GM21717 (cell line): ENCODE data around the gene DDX50.
"Not testable (repeated sequence)": the region's sequence is repeated elsewhere in the genome, so short reads cannot be mapped to it uniquely, and the experiment has no call there.

Source experiments
- ATAC-seq: cut with Tn5 transposase; IDR thresholded peaks from one replicate; pipeline ENCODE4 v1.9.1; 2021; ENCODE audit warnings: mild to moderate bottlenecking, moderate library complexity; ENCODE audit not compliant: unreplicated experiment

The DDX50 gene

DNA sequence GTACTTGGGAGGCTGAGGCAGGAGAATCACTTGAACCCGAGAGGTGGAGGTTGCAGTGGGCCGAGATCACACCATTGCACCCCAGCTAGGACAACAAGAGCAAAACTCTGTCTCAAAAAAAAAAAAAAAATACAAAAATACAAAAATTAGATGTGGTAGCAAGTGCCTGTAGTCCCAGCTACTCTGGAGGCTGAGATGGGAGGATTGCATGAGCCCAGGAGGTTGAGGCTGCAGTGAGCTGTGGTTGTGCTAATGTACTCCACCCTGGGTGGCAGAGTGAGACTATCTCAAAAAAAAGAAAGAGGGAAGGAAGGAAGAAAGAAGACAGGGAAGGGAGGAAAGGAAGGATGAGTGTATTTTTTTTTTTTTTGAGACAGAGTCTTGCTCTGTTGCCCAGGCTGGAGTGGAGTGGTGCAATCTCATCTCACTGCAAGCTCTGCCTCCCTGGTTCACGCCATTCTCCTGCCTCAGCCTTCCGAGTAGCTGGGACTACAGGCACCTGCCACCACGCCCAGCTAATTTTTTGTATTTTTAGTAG, 74.9 kb downstream of the DDX50 start:
- ATAC-seq, result not testable (repeated sequence)

GRCh38 chr10:68979738-68980137, 78.6 kb downstream of the DDX50 start:
- not testable (repeated sequence) for ATAC-seq

GRCh38 chr10:68981074-68981473, 80.0 kb downstream of the DDX50 start:
- ATAC-seq, result no peak

- no peak for ATAC-seq
Observed at GRCh38 chr10:68982389-68982788, 81.3 kb downstream of the DDX50 start.

DNA sequence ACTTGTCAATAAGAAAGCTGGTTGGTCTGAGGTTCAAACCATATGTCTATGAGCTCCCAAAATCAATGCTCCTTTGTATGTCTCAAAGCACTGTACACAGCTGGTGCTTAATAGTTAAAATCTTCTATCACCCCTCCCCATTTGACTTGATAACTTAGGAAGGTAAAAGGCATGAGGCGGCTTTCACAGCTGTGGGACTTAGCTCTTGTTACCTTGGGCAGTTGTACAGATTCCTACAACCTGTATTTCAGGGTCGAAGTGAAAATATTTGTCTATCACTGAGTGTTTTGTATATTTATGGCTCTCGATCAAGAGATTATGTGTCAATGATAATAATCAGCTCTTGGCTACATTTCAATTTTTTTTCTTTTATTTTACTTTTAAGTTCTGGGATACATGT, 86.5 kb downstream of the DDX50 start:
- no peak for ATAC-seq

GRCh38 chr10:68988530-68989316, 87.6 kb downstream of the DDX50 start, which contains the start of gene KIFBP:
Gene KIFBP (plus strand): TSS chr10:68988803. CDS start chr10:68988833, 30 bp downstream.
- peak; percentile 81 for ATAC-seq

DNA sequence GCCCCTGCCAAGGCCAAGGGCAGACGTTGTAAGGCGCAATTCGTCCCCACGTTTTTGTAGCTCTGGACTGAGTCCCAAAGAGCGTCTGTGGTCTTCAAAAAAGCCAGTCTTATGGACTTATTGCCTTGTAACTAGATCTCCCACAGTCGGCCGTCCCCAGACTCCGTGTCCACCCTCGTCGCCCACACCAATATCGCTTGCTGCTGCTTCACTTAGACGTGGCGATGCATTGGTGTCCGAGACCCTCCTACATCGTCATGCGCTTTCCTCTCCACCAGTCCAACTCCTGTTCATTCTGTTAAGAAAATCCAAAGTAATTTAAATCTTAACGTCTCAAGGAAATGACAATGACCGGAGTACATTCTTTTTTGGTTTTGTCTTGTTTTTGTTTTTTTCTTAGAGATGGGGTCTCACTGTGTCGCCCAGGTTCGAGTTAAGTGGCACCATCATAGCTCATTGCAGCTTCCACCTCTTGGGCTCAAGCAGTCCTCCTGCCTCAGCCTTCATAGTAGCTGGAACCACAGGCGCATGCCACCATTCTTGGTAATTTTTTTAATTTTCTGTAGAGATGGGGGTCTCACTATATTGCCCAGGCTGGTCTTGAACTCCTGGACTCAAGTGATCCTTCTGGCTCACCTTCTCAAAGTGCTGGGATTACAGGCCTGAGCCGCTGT, 88.3 kb downstream of the DDX50 start:
- no peak for ATAC-seq

DNA sequence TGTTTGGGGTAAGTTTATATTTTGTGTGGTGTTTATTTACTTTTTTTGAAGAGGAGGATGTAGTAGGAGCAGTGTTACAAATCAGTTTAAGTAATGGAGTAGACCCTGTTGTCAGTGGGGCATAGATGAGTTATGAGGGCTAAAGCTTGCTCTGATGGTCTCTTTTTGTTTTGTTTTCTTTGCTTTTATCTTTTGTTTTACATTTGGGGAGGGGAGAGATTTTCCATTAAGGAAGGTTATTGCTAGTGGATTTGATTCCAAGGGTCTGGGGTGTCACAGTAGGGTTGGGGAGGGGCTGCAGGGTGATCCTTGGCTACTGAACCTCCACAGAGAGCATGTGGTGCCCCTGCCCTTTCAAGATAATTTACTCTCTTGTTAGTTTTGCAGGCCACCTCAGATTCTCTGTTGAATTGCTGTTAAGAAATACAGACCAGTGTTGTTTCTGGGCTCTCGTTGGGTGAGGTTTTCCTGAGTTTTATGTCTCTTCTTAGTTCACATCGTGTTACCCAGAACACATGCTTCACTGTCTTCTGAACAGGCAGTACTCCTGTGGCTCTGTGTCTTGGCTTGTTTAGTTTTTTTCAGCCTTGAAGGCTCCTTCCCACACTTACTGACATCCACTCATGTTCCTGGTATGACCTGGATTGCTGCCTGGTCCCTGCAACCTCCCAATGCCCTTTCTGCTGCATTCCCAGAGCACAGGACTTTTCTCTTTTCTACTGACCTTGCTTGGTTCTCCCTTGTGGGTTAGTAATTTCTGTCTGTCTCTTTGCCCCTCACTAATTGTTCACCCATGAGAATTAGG, 91.7 kb downstream of the DDX50 start:
- no peak for ATAC-seq
